Endothelial cell (in vitro differentiated cells): ENCODE data around the gene TLR5. TPM values are rescaled to one million over a fixed set of nuclear protein-coding genes. Genes with fewer than 3 reads are reported as not detected.

ENCODE experiments used
- DNase-seq: peaks from one replicate; pipeline ENCODE4 v3.0.0; 2021; ENCODE audit warnings: low spot score
- H3K27ac Mint-ChIP-seq: one replicate; pipeline ENCODE4 v1.8.0; 2021; ENCODE audit warnings: mixed read lengths, inconsistent platforms; ENCODE audit not compliant: unreplicated experiment
- H3K27me3 Mint-ChIP-seq: one replicate; pipeline ENCODE4 v1.8.0; 2021; ENCODE audit warnings: mild to moderate bottlenecking, moderate library complexity, mixed read lengths, inconsistent platforms; ENCODE audit not compliant: unreplicated experiment
- H3K36me3 Mint-ChIP-seq: one replicate; pipeline ENCODE4 v1.8.0; 2021; ENCODE audit warnings: mild to moderate bottlenecking, low read depth, mixed read lengths, inconsistent platforms; ENCODE audit not compliant: unreplicated experiment
- H3K4me1 Mint-ChIP-seq: one replicate; pipeline ENCODE4 v1.8.0; 2021; ENCODE audit warnings: mild to moderate bottlenecking, mixed read lengths, inconsistent platforms; ENCODE audit not compliant: unreplicated experiment
- H3K4me3 Mint-ChIP-seq: one replicate; pipeline ENCODE4 v1.8.0; 2021; ENCODE audit warnings: mild to moderate bottlenecking, mixed read lengths, inconsistent platforms; ENCODE audit not compliant: unreplicated experiment
- H3K9me3 Mint-ChIP-seq: one replicate; pipeline ENCODE4 v1.8.0; 2021; ENCODE audit warnings: mixed read lengths, inconsistent platforms; ENCODE audit not compliant: unreplicated experiment
- CTCF ChIP-seq: fragments of 200-600 bp; sonication (generic); IDR thresholded peaks from one replicate; pipeline ENCODE4 v1.5.0; 2021; ENCODE audit warnings: antibody characterized with exemption; ENCODE audit not compliant: unreplicated experiment
- total RNA-seq: library from RNA; stranded (reverse); fragmentation: NEBNext Ultra II Directional; extraction: Animal tissue kit (Norgen Biotek cat#: 25700); gene quantifications from one replicate; pipeline ENCODE4 v1.2.1, GENCODE V29; 2021; ENCODE audit not compliant: unreplicated experiment

Gene TLR5
- total RNA-seq, 1 donor from 2014 or later = 0.77 TPM

DNA sequence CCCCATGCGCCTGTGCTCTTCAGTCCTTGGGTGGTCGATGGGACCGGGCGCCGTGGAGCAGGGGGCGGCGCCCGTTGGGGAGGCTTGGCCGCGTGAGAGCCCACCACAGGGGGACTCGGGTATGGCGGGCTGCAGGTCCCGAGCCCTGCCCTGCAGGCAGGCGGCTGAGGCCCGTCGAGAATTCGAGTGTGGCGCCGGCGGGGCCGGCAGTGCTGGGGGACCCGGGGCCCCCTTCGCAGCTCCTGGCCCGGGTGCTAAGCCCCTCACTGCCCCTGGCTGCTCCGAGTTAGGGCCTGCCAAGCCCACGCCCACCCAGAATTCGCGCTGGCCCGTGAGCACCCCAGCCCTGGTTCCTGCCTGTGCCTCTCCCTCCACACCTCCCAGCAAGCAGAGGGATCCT is 26.1 kb downstream of the TLR5 start:
- no peak for DNase-seq
- no peaks in the 10 kb centered on the region for H3K27me3 Mint-ChIP-seq
- TF ChIP-seq CTCF = no peak
- H3K4me1 Mint-ChIP-seq = no peaks in the 10 kb centered on the region
- no peak overlapping the region for H3K27ac Mint-ChIP-seq
- no peak overlapping the region for H3K4me3 Mint-ChIP-seq
- no peaks in the 10 kb centered on the region for H3K9me3 Mint-ChIP-seq
- H3K36me3 Mint-ChIP-seq = peaks cover 5% of the 10 kb centered on the region

GRCh38 chr1:223114871-223115270 is 28.2 kb downstream of the TLR5 start:
- Mint-ChIP-seq H3K4me3 (no peak overlapping the region), H3K36me3 (peaks cover 10% of the 10 kb centered on the region), H3K27me3 (no peaks in the 10 kb centered on the region), H3K27ac (no peak overlapping the region), H3K4me1 (peaks cover 9% of the 10 kb centered on the region), H3K9me3 (no peaks in the 10 kb centered on the region)
- DNase-seq = no peak
- TF ChIP-seq CTCF = no peak

- Mint-ChIP-seq H3K27me3 (peaks cover 3% of the 10 kb centered on the region), H3K4me3 (no peak overlapping the region), H3K36me3 (peaks cover 10% of the 10 kb centered on the region), H3K4me1 (peaks cover 37% of the 10 kb centered on the region), H3K9me3 (no peaks in the 10 kb centered on the region), H3K27ac (no peak overlapping the region)
- DNase-seq = no peak
- TF ChIP-seq CTCF = no peak
Observed at GRCh38 chr1:223110952-223111351, 32.1 kb downstream of the TLR5 start.

- H3K36me3 Mint-ChIP-seq = peaks cover 7% of the 10 kb centered on the region
- H3K4me3 Mint-ChIP-seq = no peak overlapping the region
- H3K27me3 Mint-ChIP-seq = peaks cover 3% of the 10 kb centered on the region
- no peak for DNase-seq
- no peak overlapping the region for H3K27ac Mint-ChIP-seq
- H3K4me1 Mint-ChIP-seq = peaks cover 37% of the 10 kb centered on the region
- no peak for TF ChIP-seq CTCF
- H3K9me3 Mint-ChIP-seq = no peaks in the 10 kb centered on the region
Observed at GRCh38 chr1:223109581-223110026, 33.4 kb downstream of the TLR5 start.

DNA sequence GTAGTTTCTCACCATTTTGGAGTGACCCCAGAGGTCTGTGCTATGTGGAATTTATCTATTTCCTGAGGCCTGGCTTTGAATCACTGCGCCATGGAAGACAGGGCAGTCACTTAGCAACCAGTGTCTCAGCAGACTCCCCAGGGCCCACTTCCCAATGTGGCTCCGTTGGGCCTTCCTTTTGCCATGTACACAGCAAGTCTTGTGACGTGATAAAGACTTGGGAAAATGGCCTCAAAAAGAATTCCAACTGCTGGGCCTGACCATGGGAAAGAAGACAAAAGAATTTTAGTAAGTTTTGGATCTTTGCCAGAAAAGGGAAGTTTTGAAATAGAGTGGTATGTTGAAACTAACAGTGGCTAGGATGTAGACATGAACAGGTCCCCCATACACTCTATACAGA is 36.2 kb downstream of the TLR5 start:
- TF ChIP-seq CTCF = no peak
- DNase-seq = no peak
- no peak overlapping the region for H3K27ac Mint-ChIP-seq
- H3K4me3 Mint-ChIP-seq = no peak overlapping the region
- peaks cover 55% of the 10 kb centered on the region for H3K4me1 Mint-ChIP-seq
- H3K27me3 Mint-ChIP-seq = peaks cover 3% of the 10 kb centered on the region
- H3K36me3 Mint-ChIP-seq = peaks cover 5% of the 10 kb centered on the region
- no peaks in the 10 kb centered on the region for H3K9me3 Mint-ChIP-seq
